A673 (cell line): Measurements from ENCODE around the gene HGFAC. TPM values are rescaled to one million over a fixed set of nuclear protein-coding genes. Genes with fewer than 3 reads are reported as not detected.

ENCODE experiments used
- Bru-seq: library from RNA; stranded (reverse); fragments of 400-500 nt; gene quantifications from one replicate; lab custom pipeline; 2021; lab: Mats Ljungman, UMichigan
- BruChase-seq, 2 experiments: library from RNA; stranded (reverse); fragments of 400-500 nt; gene quantifications; one replicate each; lab custom pipeline; 2021; lab: Mats Ljungman, UMichigan
- BruUV-seq: library from RNA; stranded (reverse); fragments of 400-500 nt; replicated peaks from 2 replicates; lab custom pipeline; 2021; lab: Mats Ljungman, UMichigan
- CTCF ChIA-PET: fragments of 300-600 bp; sonication (Branson Sonifier 250); formaldehyde crosslinking; loops from one replicate; lab custom pipeline; 2022; ENCODE audit warnings: antibody characterized with exemption; lab: Charles Lee
- POLR2A ChIA-PET: fragments of 300-600 bp; sonication (Branson Sonifier 250); formaldehyde crosslinking; loops from one replicate; lab custom pipeline; 2022; ENCODE audit warnings: antibody characterized with exemption; ENCODE audit not compliant: low non-redundant PET; lab: Charles Lee
- DNase-seq: peaks from one replicate; pipeline ENCODE4 v3.0.0-alpha.2; 2015; ENCODE audit warnings: low spot score
- H3K27ac ChIP-seq: fragments of 200-600 bp; sonication (generic); 2 replicates; pipeline ENCODE4 v1.5.1; 2016; ENCODE audit warnings: mixed run types, low read depth, mild to moderate bottlenecking, mixed read lengths, antibody characterized with exemption, low read length; ENCODE audit not compliant: poor library complexity, severe bottlenecking
- H3K27me3 ChIP-seq: fragments of 200-600 bp; sonication (generic); replicated peaks from 2 replicates; pipeline ENCODE4 v1.6.1; 2017; ENCODE audit warnings: mixed run types, low read depth, mild to moderate bottlenecking, mixed read lengths, antibody characterized with exemption, low read length; ENCODE audit not compliant: insufficient read depth, poor library complexity
- H3K36me3 ChIP-seq: fragments of 200-600 bp; sonication (generic); 2 replicates; pipeline ENCODE4 v1.6.1; 2016; ENCODE audit warnings: mixed run types, mild to moderate bottlenecking, mixed read lengths, antibody characterized with exemption, low read length; ENCODE audit not compliant: insufficient read depth, poor library complexity, severe bottlenecking
- H3K4me1 ChIP-seq: fragments of 200-600 bp; sonication (generic); 2 replicates; pipeline ENCODE4 v1.6.1; 2017; ENCODE audit warnings: mixed run types, mild to moderate bottlenecking, mixed read lengths, antibody characterized with exemption, low read length; ENCODE audit not compliant: insufficient read depth, poor library complexity, severe bottlenecking
- H3K4me3 ChIP-seq: fragments of 200-600 bp; sonication (generic); 2 replicates; pipeline ENCODE4 v1.5.1; 2016; ENCODE audit warnings: low read depth, mixed run types, mild to moderate bottlenecking, mixed read lengths, low read length; ENCODE audit not compliant: poor library complexity, severe bottlenecking
- H3K9me3 ChIP-seq: fragments of 200-600 bp; sonication (generic); 2 replicates; pipeline ENCODE4 v1.6.1; 2016; ENCODE audit warnings: mixed run types, low read depth, mild to moderate bottlenecking, mixed read lengths, antibody characterized with exemption, low read length; ENCODE audit not compliant: poor library complexity, severe bottlenecking
- EZH2 ChIP-seq: fragments of 200-600 bp; sonication (generic); IDR thresholded peaks from 2 replicates; pipeline ENCODE4 v1.6.1; 2017; ENCODE audit warnings: borderline replicate concordance, low read depth, mild to moderate bottlenecking, mixed read lengths, antibody characterized with exemption, low read length; ENCODE audit not compliant: poor library complexity, severe bottlenecking
- intact Hi-C: fragments of 100-400 bp; cut with micrococcal nuclease; formaldehyde crosslinking; loops from one replicate; pipeline ENCODE4 v1.10.0; 2022; ENCODE audit not compliant: unreplicated experiment
- long read RNA-seq: library from polyadenylated mRNA; stranded (forward); transcript quantifications from one replicate; pipeline ENCODE4 v2.0.0, GENCODE V29; 2022
- total RNA-seq: library from RNA; stranded (reverse); gene quantifications from 2 replicates; pipeline ENCODE4 v1.2.3, GENCODE V29; 2021
- TF ChIP-seq, protein P1 (sequence below): fragments of 300-800, 200-600 bp; sonication (generic); conservative IDR thresholded peaks from 2 replicates; pipeline ENCODE4 v1.5.1; 2017; ENCODE audit warnings: low read depth, mild to moderate bottlenecking, antibody characterized with exemption, low read length, moderate library complexity, mixed read lengths

HGFAC gene
- 4.8 TPM in 2 replicates for total RNA-seq
- Bru-seq, nascent RNA: percentile 21 among the genes with signal in this experiment
- BruChase-seq, experiment 1, labeled RNA remaining after a 2-hour chase: percentile 32 among the genes with signal in this experiment
- percentile 52 among the genes with signal in this experiment for BruChase-seq, experiment 2, labeled RNA remaining after a 6-hour chase
- long read RNA-seq, partial matches to known transcripts: 1 of 2 reads
- long read RNA-seq, other reads (novel, unspliced or antisense): 1 of 2 reads

DNA sequence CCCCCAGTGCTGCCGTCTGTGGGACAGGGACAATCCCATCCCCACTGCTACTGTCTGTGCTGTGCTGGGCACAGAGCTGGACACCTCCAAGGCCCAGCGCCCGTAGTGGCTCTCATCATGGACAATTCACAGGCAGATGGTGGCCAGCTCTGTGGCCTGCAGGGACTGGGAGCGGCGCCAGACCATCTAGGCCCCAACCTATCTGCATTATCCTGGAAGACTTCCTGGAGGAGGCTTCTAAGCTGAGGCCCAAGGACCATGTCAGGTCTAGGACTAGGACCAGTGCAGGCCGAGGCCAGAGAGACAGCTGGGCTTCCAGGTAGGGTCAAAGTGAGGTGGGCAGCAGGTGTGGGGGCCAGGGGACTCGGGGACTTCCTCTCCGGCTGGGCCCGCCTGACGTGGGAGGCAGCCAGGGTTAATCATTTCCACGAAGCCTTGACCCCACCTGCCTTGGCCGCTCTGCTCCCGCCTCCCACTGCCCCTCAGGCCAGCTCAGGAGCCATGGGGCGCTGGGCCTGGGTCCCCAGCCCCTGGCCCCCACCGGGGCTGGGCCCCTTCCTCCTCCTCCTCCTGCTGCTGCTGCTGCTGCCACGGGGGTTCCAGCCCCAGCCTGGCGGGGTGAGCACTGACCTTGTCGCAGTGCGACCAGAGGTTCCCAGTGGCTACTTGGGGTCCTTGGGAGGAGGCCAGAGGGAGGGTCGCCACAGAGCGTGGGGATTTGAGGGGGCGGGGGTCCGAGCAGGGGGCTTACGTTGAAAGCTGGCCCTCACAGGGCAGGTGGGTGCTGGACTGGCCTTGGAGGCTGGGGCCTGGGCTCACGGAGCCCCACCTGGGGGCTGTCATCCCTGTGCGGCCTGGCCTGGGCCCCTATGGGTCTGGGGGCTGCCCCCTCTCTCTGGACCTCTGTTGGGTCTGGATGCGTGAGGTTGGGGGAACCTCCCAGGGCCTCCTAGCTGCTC is at the start of gene HGFAC:
Gene HGFAC (plus strand): TSS at position 468 of the 959 bp plus-strand sequence. CDS start 34 bp downstream, at position 502.
- ChIA-PET POLR2A (no interaction called here), CTCF (interaction anchor here (1.0 kb wide), 1 partner anchor 222 kb away, joined by 3 read pairs; no protein-coding TSS in a partner anchor)
- Histone ChIP-seq H3K27me3 (no peaks in the 10 kb centered on the region), H3K9me3 (no peaks in the 10 kb centered on the region), H3K27ac (no peak within 1 kb of the TSS), H3K36me3 (no peaks in the 10 kb centered on the region), H3K4me1 (peaks cover 3% of the 10 kb centered on the region), H3K4me3 (no peak within 1 kb of the TSS)
- no TSS peak for BruUV-seq
- DNase-seq: no peak
- TF ChIP-seq, protein P1, sequence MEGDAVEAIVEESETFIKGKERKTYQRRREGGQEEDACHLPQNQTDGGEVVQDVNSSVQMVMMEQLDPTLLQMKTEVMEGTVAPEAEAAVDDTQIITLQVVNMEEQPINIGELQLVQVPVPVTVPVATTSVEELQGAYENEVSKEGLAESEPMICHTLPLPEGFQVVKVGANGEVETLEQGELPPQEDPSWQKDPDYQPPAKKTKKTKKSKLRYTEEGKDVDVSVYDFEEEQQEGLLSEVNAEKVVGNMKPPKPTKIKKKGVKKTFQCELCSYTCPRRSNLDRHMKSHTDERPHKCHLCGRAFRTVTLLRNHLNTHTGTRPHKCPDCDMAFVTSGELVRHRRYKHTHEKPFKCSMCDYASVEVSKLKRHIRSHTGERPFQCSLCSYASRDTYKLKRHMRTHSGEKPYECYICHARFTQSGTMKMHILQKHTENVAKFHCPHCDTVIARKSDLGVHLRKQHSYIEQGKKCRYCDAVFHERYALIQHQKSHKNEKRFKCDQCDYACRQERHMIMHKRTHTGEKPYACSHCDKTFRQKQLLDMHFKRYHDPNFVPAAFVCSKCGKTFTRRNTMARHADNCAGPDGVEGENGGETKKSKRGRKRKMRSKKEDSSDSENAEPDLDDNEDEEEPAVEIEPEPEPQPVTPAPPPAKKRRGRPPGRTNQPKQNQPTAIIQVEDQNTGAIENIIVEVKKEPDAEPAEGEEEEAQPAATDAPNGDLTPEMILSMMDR: no peak
- no peak for TF ChIP-seq EZH2
- intact Hi-C loops: loop anchor here (5.0 to 10.0 kb wide), 2 partner anchors 247 to 334 kb away; no protein-coding TSS in a partner anchor

DNA sequence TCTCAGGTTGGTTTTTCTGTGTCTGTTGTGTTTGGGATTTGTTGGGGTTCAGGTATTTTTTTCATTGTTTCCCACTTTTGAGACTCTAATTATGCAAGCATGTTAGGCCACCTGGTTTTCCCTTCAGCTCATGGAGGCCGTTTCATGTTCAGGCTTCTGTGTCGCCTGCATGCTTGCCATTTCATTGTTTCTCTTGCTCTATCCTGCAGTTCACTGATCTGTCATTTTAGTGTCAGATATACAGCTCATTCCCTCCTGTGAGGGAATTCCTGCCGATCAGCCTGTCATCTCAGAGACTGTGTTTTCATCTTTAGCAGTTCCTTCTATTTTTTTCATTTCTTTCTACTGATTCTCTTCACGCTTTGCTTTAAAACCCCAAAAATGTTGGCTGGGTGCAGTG is 49.4 kb upstream of the HGFAC start:
- DNase-seq: no peak
- TF ChIP-seq, protein P1: no peak
- TF ChIP-seq EZH2: no peak
- no peaks in the 10 kb centered on the region for H3K9me3 ChIP-seq
- ChIA-PET CTCF (no interaction called here), POLR2A (no interaction called here)
- intact Hi-C loops: no loop called here
- BruUV-seq: no TSS peak
- no peaks in the 10 kb centered on the region for H3K36me3 ChIP-seq
- H3K27ac ChIP-seq: no peak overlapping the region
- H3K4me1 ChIP-seq: peaks cover 12% of the 10 kb centered on the region
- no peaks in the 10 kb centered on the region for H3K27me3 ChIP-seq
- no peak overlapping the region for H3K4me3 ChIP-seq

DNA sequence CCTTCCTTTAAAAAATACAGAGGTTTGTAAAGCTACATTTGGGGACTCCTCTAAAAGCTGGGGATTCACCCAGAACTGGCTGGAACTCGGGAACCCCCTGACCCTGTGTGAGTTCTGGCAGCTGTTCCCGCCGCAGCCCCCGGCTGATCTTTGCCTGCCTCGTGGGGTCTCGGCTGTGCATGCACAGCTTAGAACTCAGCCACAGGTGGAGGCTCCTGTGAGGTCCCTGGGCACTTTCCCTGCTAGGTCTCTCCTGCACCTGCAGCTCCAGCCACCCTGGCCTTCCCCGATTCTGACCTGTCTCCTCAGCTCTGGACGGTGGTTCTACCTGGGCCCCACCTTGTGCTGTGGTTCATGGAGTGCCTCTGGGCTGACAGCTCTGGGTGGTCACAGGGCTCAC is 48.6 kb upstream of the HGFAC start:
- ChIA-PET CTCF (no interaction called here), POLR2A (no interaction called here)
- Histone ChIP-seq H3K9me3 (no peaks in the 10 kb centered on the region), H3K27me3 (no peaks in the 10 kb centered on the region), H3K36me3 (no peaks in the 10 kb centered on the region), H3K27ac (no peak overlapping the region), H3K4me3 (no peak overlapping the region), H3K4me1 (peaks cover 3% of the 10 kb centered on the region)
- TF ChIP-seq, protein P1: no peak
- TF ChIP-seq EZH2: no peak
- DNase-seq: no peak
- intact Hi-C loops: no loop called here
- BruUV-seq: no TSS peak
